ENCODE results near the gene SMARCB1. TPM values are rescaled to one million over a fixed set of nuclear protein-coding genes. Genes with fewer than 3 reads are reported as not detected.

Gene SMARCB1
- polyA plus RNA-seq, 4 donors, result 29.3 to 87.6 (median 55.2) TPM

DNA sequence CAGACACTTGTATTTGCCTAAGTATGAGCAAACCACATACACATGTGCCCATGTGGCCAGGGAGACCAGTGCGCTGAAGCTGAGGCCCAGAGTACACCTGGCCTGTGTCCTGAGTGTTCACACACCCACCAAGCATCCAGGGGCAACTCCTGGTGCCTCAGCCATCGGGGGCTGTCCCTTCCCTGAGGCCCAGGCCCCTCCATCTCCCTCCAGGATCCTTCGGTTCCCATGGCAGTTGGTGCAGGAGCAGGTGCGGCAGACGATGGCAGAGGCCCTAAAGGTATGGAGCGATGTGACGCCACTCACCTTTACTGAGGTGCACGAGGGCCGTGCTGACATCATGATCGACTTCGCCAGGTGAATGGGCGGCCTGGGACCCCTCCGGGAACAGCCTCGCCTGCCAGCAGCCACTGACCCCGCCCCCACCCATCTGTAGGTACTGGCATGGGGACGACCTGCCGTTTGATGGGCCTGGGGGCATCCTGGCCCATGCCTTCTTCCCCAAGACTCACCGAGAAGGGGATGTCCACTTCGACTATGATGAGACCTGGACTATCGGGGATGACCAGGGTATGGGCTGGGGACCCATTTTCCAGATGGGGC is 6.5 kb upstream of the SMARCB1 start:
- H3K27me3 ChIP-seq (ENCODE audit: control insufficient read depth in 3 of 3, insufficient read depth in 3 of 3, low read length in 3 of 3), result no peaks in the 10 kb centered on the region
- H3K9me3 ChIP-seq (ENCODE audit: control insufficient read depth in 2 of 2, insufficient read depth in 1 of 2, low read depth in 1 of 2, low read length in 1 of 2), result no peaks in the 10 kb centered on the region
- no peak for DNase-seq
- H3K4me1 ChIP-seq (ENCODE audit: control insufficient read depth in 3 of 3, insufficient read depth in 2 of 3, low read depth in 1 of 3, low read length in 2 of 3), result peaks cover 0 to 58% (median 2%) of the 10 kb centered on the region in 3 donors
- H3K4me3 ChIP-seq (ENCODE audit: low read depth in 1 of 3, low read length in 3 of 3), result no peak overlapping the region
- no peak overlapping the region for H3K27ac ChIP-seq (ENCODE audit: low read depth in 1 of 3, low read length in 2 of 3)
- 84 to 93% (median 90%) methylated on average over 20 of the region's 20 CpGs for WGBS, 3 donors
- FAIRE-seq, result no peak
- H3K36me3 ChIP-seq (ENCODE audit: control insufficient read depth in 3 of 3, insufficient read depth in 2 of 3, low read depth in 1 of 3, low read length in 3 of 3), result peaks cover 0 to 23% (median 0%) of the 10 kb centered on the region in 3 donors

DNA sequence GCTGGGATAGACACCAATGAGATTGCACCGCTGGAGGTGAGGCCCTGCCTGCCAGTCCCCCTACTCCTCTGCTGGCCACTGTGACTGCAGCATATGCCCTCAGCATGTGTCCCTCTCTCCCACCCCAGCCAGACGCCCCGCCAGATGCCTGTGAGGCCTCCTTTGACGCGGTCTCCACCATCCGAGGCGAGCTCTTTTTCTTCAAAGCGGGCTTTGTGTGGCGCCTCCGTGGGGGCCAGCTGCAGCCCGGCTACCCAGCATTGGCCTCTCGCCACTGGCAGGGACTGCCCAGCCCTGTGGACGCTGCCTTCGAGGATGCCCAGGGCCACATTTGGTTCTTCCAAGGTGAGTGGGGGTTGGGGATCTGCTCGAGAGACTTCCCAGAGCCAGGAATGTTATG is 5.7 kb upstream of the SMARCB1 start:
- no peak for DNase-seq
- H3K27me3 ChIP-seq (ENCODE audit: control insufficient read depth in 3 of 3, insufficient read depth in 3 of 3, low read length in 3 of 3), result no peaks in the 10 kb centered on the region
- FAIRE-seq, result no peak
- peaks cover 0 to 23% (median 0%) of the 10 kb centered on the region in 3 donors for H3K36me3 ChIP-seq (ENCODE audit: control insufficient read depth in 3 of 3, insufficient read depth in 2 of 3, low read depth in 1 of 3, low read length in 3 of 3)
- peaks cover 0 to 58% (median 2%) of the 10 kb centered on the region in 3 donors for H3K4me1 ChIP-seq (ENCODE audit: control insufficient read depth in 3 of 3, insufficient read depth in 2 of 3, low read depth in 1 of 3, low read length in 2 of 3)
- H3K4me3 ChIP-seq (ENCODE audit: low read depth in 1 of 3, low read length in 3 of 3), result no peak overlapping the region
- H3K9me3 ChIP-seq (ENCODE audit: control insufficient read depth in 2 of 2, insufficient read depth in 1 of 2, low read depth in 1 of 2, low read length in 1 of 2), result no peaks in the 10 kb centered on the region
- peak overlapping the region in 1 of 3 donors; percentile 62 for H3K27ac ChIP-seq (ENCODE audit: low read depth in 1 of 3, low read length in 2 of 3)
- 86 to 94% (median 91%) methylated on average over 15 of the region's 15 CpGs for WGBS, 3 donors

DNA sequence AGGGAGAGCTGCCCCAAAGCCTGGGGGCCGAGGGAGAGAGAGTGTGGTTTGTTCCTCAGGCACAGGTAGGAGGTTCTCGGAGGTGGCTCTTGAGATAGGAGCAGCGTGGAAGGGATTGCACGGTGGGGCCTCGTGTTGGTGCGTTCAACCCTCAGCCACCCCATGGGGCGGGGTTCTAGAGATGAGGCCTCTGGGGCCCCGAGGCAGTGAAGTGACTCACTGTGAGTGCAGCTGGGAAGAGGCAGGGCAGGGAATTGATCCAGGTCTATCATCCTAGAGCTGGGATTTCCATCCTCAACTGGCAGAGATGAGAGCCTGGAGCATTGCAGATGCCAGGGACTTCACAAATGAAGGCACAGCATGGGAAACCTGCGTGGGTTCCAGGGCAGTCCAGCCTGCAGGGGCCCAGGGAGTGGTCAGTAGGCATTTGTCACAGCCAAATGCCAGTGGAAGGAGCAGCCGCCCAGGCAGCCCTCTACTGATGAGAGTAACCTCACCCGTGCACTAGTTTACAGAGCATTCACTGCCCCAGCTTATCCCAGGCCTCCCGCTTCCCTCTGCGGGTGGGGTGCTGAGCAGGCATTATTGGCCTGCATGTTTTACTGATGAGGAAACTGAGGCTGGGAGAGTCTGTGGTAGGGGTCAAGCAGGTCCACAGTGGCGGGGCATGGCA is 5.1 kb upstream of the SMARCB1 start:
- WGBS, 3 donors, result 73 to 79% (median 75%) methylated on average over 14 of the region's 14 CpGs
- no peaks in the 10 kb centered on the region for H3K27me3 ChIP-seq (ENCODE audit: control insufficient read depth in 3 of 3, insufficient read depth in 3 of 3, low read length in 3 of 3)
- peaks cover 0 to 64% (median 2%) of the 10 kb centered on the region in 3 donors for H3K4me1 ChIP-seq (ENCODE audit: control insufficient read depth in 3 of 3, insufficient read depth in 2 of 3, low read depth in 1 of 3, low read length in 2 of 3)
- H3K27ac ChIP-seq (ENCODE audit: low read depth in 1 of 3, low read length in 2 of 3), result peak overlapping the region in 1 of 3 donors; percentile 62
- DNase-seq (peak in 1 of 2 donors; percentile 79), FAIRE-seq (no peak)
- no peak overlapping the region for H3K4me3 ChIP-seq (ENCODE audit: low read depth in 1 of 3, low read length in 3 of 3)
- H3K9me3 ChIP-seq (ENCODE audit: control insufficient read depth in 2 of 2, insufficient read depth in 1 of 2, low read depth in 1 of 2, low read length in 1 of 2), result no peaks in the 10 kb centered on the region
- H3K36me3 ChIP-seq (ENCODE audit: control insufficient read depth in 3 of 3, insufficient read depth in 2 of 3, low read depth in 1 of 3, low read length in 3 of 3), result peaks cover 0 to 23% (median 0%) of the 10 kb centered on the region in 3 donors

GRCh38 chr22:23782252-23782651 is 4.5 kb upstream of the SMARCB1 start:
- H3K4me3 ChIP-seq (ENCODE audit: low read depth in 1 of 3, low read length in 3 of 3), result no peak overlapping the region
- H3K4me1 ChIP-seq (ENCODE audit: control insufficient read depth in 3 of 3, insufficient read depth in 2 of 3, low read depth in 1 of 3, low read length in 2 of 3), result peaks cover 0 to 64% (median 2%) of the 10 kb centered on the region in 3 donors
- no peaks in the 10 kb centered on the region for H3K9me3 ChIP-seq (ENCODE audit: control insufficient read depth in 2 of 2, insufficient read depth in 1 of 2, low read depth in 1 of 2, low read length in 1 of 2)
- 94 to 96% (median 94%) methylated on average over 14 to 16 of the region's 16 CpGs for WGBS, 3 donors
- FAIRE-seq (no peak), DNase-seq (no peak)
- H3K27me3 ChIP-seq (ENCODE audit: control insufficient read depth in 3 of 3, insufficient read depth in 3 of 3, low read length in 3 of 3), result no peaks in the 10 kb centered on the region
- H3K27ac ChIP-seq (ENCODE audit: low read depth in 1 of 3, low read length in 2 of 3), result peak overlapping the region in 1 of 3 donors; percentile 52
- peaks cover 0 to 23% (median 0%) of the 10 kb centered on the region in 3 donors for H3K36me3 ChIP-seq (ENCODE audit: control insufficient read depth in 3 of 3, insufficient read depth in 2 of 3, low read depth in 1 of 3, low read length in 3 of 3)

DNA sequence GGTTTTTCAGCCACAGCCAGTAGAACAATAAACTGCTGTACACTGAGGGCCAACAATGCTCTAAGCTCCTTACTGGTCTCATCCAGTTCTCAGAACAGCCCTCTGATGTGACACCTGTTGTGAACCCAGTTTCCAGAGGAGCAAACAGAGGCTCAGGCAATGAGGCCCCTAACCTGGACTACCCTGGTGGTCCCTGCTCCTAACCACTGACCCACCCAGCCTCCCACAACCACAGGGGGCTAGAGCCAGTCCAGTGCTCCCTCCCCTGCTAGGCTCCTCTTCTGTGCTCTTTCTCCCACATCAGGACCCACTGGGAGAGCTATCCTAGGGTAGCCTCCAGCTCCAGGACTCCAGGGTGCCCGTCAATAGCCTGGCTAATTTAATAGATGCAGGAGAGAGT is 4.1 kb upstream of the SMARCB1 start:
- peaks cover 0 to 23% (median 0%) of the 10 kb centered on the region in 3 donors for H3K36me3 ChIP-seq (ENCODE audit: control insufficient read depth in 3 of 3, insufficient read depth in 2 of 3, low read depth in 1 of 3, low read length in 3 of 3)
- H3K27me3 ChIP-seq (ENCODE audit: control insufficient read depth in 3 of 3, insufficient read depth in 3 of 3, low read length in 3 of 3), result no peaks in the 10 kb centered on the region
- no peak for FAIRE-seq
- DNase-seq, result no peak
- H3K27ac ChIP-seq (ENCODE audit: low read depth in 1 of 3, low read length in 2 of 3), result peak overlapping the region in 1 of 3 donors; percentile 52
- no peak overlapping the region for H3K4me3 ChIP-seq (ENCODE audit: low read depth in 1 of 3, low read length in 3 of 3)
- peaks cover 0 to 62% (median 2%) of the 10 kb centered on the region in 3 donors for H3K4me1 ChIP-seq (ENCODE audit: control insufficient read depth in 3 of 3, insufficient read depth in 2 of 3, low read depth in 1 of 3, low read length in 2 of 3)
- 81 to 100% (median 93%) methylated on average over 1 of the region's 1 CpG for WGBS, 3 donors
- no peaks in the 10 kb centered on the region for H3K9me3 ChIP-seq (ENCODE audit: control insufficient read depth in 2 of 2, insufficient read depth in 1 of 2, low read depth in 1 of 2, low read length in 1 of 2)

DNA sequence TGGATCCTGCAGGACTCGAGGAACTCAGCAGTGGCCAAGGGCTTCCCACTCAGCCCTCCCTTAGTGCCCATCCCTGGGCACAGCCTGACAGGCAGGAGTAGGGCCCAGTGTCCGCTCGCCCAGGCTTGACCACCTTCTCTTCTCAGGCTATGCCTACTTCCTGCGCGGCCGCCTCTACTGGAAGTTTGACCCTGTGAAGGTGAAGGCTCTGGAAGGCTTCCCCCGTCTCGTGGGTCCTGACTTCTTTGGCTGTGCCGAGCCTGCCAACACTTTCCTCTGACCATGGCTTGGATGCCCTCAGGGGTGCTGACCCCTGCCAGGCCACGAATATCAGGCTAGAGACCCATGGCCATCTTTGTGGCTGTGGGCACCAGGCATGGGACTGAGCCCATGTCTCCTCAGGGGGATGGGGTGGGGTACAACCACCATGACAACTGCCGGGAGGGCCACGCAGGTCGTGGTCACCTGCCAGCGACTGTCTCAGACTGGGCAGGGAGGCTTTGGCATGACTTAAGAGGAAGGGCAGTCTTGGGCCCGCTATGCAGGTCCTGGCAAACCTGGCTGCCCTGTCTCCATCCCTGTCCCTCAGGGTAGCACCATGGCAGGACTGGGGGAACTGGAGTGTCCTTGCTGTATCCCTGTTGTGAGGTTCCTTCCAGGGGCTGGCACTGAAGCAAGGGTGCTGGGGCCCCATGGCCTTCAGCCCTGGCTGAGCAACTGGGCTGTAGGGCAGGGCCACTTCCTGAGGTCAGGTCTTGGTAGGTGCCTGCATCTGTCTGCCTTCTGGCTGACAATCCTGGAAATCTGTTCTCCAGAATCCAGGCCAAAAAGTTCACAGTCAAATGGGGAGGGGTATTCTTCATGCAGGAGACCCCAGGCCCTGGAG is 3.3 kb upstream of the SMARCB1 start:
- Histone ChIP-seq H3K9me3 (ENCODE audit: control insufficient read depth in 2 of 2, insufficient read depth in 1 of 2, low read depth in 1 of 2, low read length in 1 of 2) (no peaks in the 10 kb centered on the region), H3K4me1 (ENCODE audit: control insufficient read depth in 3 of 3, insufficient read depth in 2 of 3, low read depth in 1 of 3, low read length in 2 of 3) (peaks cover 3 to 59% (median 3%) of the 10 kb centered on the region in 3 donors), H3K36me3 (ENCODE audit: control insufficient read depth in 3 of 3, insufficient read depth in 2 of 3, low read depth in 1 of 3, low read length in 3 of 3) (peaks cover 0 to 20% (median 0%) of the 10 kb centered on the region in 3 donors), H3K4me3 (ENCODE audit: low read depth in 1 of 3, low read length in 3 of 3) (no peak overlapping the region), H3K27me3 (ENCODE audit: control insufficient read depth in 3 of 3, insufficient read depth in 3 of 3, low read length in 3 of 3) (no peaks in the 10 kb centered on the region), H3K27ac (ENCODE audit: low read depth in 1 of 3, low read length in 2 of 3) (peak overlapping the region in 1 of 3 donors; percentile 61)
- no peak for DNase-seq
- WGBS, 3 donors, result 79 to 85% (median 79%) methylated on average over 14 to 15 of the region's 15 CpGs
- FAIRE-seq, result no peak

DNA sequence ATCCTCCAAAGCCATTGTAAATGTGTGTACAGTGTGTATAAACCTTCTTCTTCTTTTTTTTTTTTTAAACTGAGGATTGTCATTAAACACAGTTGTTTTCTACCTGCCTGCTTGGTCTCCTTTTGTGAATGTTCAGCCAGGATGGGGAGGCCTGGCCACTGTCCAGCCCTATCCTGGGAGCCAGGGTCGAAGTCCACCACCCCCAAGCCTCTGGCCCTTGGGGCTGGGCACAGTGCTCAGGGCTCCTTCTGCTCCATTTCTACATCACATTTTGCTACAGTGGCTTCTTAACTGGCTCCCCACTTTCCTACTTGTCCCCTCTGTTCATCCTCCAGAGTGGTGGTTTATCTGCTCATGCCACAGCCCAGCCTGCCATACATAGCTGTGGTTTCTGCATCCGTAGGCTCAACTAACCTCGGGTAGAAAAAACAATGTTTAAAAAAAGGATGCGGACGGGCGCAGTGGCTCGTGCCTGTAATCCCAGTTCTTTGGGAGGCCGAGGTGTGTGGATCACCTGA is 2.5 kb upstream of the SMARCB1 start:
- Histone ChIP-seq H3K27me3 (ENCODE audit: control insufficient read depth in 3 of 3, insufficient read depth in 3 of 3, low read length in 3 of 3) (no peaks in the 10 kb centered on the region), H3K36me3 (ENCODE audit: control insufficient read depth in 3 of 3, insufficient read depth in 2 of 3, low read depth in 1 of 3, low read length in 3 of 3) (peaks cover 0 to 20% (median 0%) of the 10 kb centered on the region in 3 donors), H3K4me3 (ENCODE audit: low read depth in 1 of 3, low read length in 3 of 3) (no peak overlapping the region), H3K27ac (ENCODE audit: low read depth in 1 of 3, low read length in 2 of 3) (peak overlapping the region in 1 of 3 donors; percentile 61), H3K9me3 (ENCODE audit: control insufficient read depth in 2 of 2, insufficient read depth in 1 of 2, low read depth in 1 of 2, low read length in 1 of 2) (no peaks in the 10 kb centered on the region), H3K4me1 (ENCODE audit: control insufficient read depth in 3 of 3, insufficient read depth in 2 of 3, low read depth in 1 of 3, low read length in 2 of 3) (peaks cover 3 to 55% (median 6%) of the 10 kb centered on the region in 3 donors)
- FAIRE-seq (no peak), DNase-seq (peak; percentile 46 to 51)
- 46 to 62% (median 52%) methylated on average over 8 of the region's 8 CpGs for WGBS, 3 donors

DNA sequence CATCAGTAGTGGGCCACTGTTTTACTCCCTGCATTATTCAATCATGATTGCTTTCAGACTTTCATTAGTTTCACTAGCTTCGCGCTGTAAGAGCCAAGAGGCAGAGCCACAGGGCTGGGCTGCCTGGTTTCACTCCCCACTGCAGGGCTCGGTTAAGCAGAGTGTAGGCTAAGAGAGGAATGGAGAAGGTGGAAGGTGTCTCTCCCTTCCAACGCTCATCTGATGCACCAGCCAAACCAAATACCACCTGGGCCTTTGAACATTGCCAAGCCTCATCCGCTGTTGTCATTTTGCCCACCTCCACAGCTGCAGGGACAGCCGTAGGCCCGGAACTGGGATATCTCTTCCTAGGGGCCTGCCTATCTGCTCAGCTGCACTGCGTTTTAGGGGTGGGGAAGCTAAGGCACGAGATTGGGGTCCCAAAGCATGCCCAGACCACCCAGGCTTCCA is 480 bp upstream of the SMARCB1 start:
- Histone ChIP-seq H3K4me1 (ENCODE audit: control insufficient read depth in 3 of 3, insufficient read depth in 2 of 3, low read depth in 1 of 3, low read length in 2 of 3) (peaks cover 3 to 60% (median 6%) of the 10 kb centered on the region in 3 donors), H3K4me3 (ENCODE audit: low read depth in 1 of 3, low read length in 3 of 3) (peak overlapping the region in 2 of 3 donors; percentile 68 to 70), H3K36me3 (ENCODE audit: control insufficient read depth in 3 of 3, insufficient read depth in 2 of 3, low read depth in 1 of 3, low read length in 3 of 3) (peaks cover 0 to 16% (median 0%) of the 10 kb centered on the region in 3 donors), H3K27me3 (ENCODE audit: control insufficient read depth in 3 of 3, insufficient read depth in 3 of 3, low read length in 3 of 3) (no peaks in the 10 kb centered on the region), H3K9me3 (ENCODE audit: control insufficient read depth in 2 of 2, insufficient read depth in 1 of 2, low read depth in 1 of 2, low read length in 1 of 2) (no peaks in the 10 kb centered on the region), H3K27ac (ENCODE audit: low read depth in 1 of 3, low read length in 2 of 3) (peak overlapping the region; percentile 95 to 100 (median 99))
- WGBS, 3 donors, result 46 to 58% (median 52%) methylated on average over 9 of the region's 9 CpGs
- FAIRE-seq (no peak), DNase-seq (no peak)
